GM12865 (cell line): ENCODE data around the gene DOCK1.

Source experiments
- DNase-seq: peaks from one replicate; pipeline ENCODE4 v3.0.0; 2010; ENCODE audit warnings: low read depth
- H3K4me3 ChIP-seq: 2 replicates; pipeline ENCODE4 v1.5.1; 2011; ENCODE audit warnings: mild to moderate bottlenecking, low read depth, low read length, control low read depth
- CTCF ChIP-seq: IDR thresholded peaks from 2 replicates; pipeline ENCODE4 v1.5.1; 2011; ENCODE audit warnings: low read length, control low read depth, low read depth, inconsistent platforms; ENCODE audit not compliant: insufficient read depth; ENCODE audit errors: missing control alignments

The DOCK1 gene

DNA sequence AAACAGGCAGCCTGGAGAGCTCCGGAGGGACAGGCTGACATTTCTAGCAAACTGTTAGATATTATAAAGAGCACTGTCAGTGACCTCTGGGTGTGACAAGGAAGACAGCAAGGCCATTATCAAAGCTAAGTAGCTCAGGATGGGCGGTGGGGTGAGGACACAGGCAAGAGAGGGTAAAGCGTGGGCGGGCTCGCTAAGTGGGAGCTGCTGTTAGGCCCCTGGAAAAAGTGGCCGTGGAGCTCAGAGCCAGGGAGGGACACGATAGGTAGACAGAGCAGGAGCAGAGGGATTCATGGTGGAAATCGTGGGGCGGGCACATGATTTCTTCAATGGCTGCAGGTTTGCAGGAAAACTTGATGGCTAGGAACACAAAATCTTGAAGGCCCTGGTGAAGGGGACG lies 592.5 kb downstream of the DOCK1 start:
- DNase-seq: no peak
- TF ChIP-seq CTCF: no peak
- no peak overlapping the region for H3K4me3 ChIP-seq

DNA sequence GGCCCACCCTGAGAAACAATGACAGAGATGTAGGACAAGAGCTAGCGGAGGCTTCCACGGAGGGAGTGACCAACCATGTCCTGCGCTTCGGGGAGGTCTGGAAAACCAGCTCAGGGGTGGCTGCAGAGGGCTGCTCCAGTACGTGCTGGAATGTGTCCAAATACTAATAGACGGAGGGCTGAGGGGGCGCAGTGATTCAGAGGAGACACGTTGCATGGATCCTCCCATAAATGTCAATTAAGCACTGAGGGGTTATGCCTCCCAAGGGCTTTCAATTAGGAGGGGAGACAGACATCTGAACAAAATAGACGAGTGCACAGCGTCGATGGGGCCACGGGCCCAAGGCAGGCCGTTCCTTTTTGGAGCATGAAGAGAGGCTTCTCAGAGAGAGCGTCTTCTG lies 592.9 kb downstream of the DOCK1 start:
- no peak for DNase-seq
- no peak for TF ChIP-seq CTCF
- H3K4me3 ChIP-seq: no peak overlapping the region

DNA sequence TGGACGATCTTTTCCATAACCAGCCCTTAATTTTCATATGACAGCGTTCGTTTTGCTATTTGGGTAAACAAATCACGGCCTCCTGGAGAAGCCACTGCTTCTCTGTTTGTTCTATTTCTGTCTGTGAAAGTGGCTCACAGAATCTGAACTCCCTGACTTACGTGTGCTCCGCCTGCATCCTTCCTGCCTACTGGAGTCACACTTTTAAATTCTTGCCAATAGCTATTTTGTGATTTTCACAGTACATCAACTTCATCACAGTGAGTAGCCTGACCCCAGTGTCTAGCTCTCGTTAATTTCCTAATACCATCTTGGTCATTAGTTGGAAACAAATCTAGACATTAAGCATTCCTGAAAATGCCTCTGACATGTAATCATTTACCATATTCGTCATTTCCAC lies 594.9 kb downstream of the DOCK1 start:
- no peak for DNase-seq
- TF ChIP-seq CTCF: no peak
- H3K4me3 ChIP-seq: no peak overlapping the region
